D721Med (cell line): ENCODE data around the gene FBLN2.

ENCODE experiments used
- DNase-seq: peaks from one replicate; pipeline ENCODE4 v3.0.0; 2011; ENCODE audit warnings: low spot score; ENCODE audit not compliant: insufficient read length
- FAIRE-seq: peaks from 2 replicates; lab custom pipeline; 2011; peaks lifted over from hg19 to GRCh38; lab: Jason Lieb, UNC
- TF ChIP-seq, protein P1 (sequence below): IDR thresholded peaks from 2 replicates; pipeline ENCODE4 v1.5.1; 2012; ENCODE audit warnings: mild to moderate bottlenecking, control low read depth; ENCODE audit not compliant: insufficient read depth; ENCODE audit errors: missing control alignments

Gene FBLN2

DNA sequence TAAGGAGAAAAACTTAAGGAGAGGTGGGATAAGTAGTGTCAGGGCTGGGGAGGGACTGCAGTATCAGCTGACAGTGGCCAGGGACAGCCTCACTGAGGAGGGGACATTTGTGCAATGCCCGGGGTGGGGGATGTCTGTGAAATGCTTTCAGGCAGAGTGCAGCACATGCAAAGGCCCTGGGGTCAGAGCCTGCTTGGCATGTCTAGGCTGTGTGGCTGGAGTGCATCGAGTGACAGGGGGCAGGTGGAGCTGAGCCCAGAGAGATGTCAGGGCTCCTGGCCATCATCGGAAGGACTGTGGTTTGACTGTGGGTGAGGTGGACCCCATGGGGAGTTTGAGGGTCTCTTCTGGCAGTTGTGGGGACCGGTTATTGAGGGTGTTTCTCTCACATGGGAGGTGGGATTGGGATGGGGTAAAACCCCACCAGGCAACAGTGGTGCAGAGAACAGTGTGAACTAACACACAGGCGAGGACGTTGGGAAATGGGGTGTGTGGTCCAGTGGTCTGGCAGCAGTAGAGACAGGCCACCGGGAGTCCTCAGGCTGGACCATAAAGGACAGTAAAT lies 61.2 kb downstream of the FBLN2 start:
- FAIRE-seq (no peak), DNase-seq (no peak)
- TF ChIP-seq, protein P1, sequence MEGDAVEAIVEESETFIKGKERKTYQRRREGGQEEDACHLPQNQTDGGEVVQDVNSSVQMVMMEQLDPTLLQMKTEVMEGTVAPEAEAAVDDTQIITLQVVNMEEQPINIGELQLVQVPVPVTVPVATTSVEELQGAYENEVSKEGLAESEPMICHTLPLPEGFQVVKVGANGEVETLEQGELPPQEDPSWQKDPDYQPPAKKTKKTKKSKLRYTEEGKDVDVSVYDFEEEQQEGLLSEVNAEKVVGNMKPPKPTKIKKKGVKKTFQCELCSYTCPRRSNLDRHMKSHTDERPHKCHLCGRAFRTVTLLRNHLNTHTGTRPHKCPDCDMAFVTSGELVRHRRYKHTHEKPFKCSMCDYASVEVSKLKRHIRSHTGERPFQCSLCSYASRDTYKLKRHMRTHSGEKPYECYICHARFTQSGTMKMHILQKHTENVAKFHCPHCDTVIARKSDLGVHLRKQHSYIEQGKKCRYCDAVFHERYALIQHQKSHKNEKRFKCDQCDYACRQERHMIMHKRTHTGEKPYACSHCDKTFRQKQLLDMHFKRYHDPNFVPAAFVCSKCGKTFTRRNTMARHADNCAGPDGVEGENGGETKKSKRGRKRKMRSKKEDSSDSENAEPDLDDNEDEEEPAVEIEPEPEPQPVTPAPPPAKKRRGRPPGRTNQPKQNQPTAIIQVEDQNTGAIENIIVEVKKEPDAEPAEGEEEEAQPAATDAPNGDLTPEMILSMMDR, result no peak

DNA sequence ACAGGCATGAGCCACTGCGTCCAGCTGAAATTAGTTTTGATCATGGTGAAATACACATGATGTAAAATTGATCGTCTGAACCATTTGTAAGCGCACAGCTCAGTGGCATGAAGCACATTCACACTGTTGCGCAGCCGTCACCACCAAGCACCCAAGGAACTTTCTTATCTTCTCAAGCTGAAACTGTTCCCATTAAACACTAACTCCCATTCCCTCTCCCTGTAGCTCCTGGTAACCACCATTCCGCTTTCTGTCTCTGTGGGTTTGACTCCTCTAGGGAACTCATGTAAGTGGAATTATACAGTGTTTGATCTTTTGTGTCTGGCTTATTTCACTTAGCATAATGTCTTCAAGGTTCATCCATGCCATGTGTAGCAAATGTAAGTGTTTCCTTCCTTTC lies 62.3 kb downstream of the FBLN2 start:
- no peak for FAIRE-seq
- DNase-seq, result no peak
- TF ChIP-seq, protein P1, result no peak

DNA sequence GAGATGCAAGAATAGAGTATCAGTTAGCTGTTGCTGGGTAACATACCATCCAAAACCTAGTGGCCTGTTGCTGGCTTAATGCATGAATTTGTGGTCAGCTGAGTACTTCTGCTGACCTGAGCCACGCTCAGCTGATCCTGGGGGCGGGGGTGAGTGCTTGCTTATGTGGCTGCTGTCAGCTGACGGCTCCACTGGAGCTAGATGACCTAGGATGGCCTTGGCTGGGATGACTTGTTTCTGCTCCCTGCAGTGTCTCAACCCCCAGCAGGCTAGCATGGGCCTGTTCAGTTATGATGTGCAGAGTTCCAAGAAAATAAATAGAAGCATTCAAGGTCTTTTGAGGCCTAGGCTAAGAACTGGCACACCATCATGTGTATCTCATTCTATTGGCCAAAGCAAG lies 63.9 kb downstream of the FBLN2 start:
- no peak for DNase-seq
- TF ChIP-seq, protein P1, result no peak
- no peak for FAIRE-seq

DNA sequence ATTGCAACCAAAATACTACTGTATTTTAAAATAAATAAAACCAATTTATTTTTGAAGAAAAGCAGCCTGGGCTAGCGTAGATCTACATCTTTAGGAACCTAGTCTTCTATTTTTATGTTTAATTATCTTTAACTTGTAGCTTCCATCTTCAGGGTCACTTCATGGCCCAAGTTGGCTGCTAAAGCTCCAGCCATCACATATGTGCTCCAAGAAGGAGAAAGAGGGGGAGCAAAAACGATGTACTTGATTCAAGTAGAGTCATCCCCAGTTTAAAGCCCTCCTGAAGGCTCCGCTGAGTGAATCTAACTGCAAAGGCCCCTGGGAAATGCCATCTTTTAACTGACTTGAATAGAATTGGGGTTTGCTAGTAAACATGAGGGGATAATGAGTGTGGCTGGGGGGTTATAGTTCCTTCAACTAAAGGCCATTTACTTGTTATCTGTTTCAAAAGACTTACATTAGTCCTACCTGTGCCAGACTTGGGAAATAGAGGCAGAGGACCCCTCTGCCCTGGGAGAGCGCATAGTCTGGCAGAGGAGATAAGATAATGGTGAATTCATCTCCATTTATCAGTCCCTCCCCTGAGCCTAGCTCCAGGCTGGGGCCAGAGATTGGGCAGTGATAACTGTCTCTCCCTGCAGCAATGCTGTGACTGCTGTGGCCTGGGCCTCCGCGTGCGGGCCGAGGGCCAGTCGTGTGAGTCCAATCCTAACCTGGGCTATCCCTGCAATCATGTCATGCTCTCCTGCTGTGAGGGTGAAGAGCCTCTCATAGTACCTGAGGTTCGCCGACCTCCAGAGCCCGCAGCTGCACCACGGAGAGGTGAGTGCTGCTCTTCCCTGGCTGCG lies 64.6 kb downstream of the FBLN2 start:
- TF ChIP-seq, protein P1, result no peak
- DNase-seq, result no peak
- no peak for FAIRE-seq

DNA sequence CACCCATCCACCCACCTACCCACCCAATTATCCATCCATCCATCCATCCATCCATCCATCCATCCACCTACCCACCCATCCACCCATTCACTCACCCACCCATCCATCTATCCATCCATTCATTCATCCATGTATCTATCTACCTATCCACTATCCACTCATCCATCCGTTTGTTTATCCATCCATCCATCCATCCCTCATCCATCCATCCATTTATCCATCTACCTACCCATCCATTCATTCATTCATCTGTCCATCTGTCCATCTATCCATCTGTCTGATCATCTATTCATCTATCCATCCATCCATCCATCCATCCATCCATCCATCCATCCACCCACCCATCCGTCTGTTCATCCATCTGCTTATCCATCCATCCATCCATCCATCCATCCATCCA lies 65.7 kb downstream of the FBLN2 start:
- DNase-seq (no peak), FAIRE-seq (no peak)
- TF ChIP-seq, protein P1, result no peak

DNA sequence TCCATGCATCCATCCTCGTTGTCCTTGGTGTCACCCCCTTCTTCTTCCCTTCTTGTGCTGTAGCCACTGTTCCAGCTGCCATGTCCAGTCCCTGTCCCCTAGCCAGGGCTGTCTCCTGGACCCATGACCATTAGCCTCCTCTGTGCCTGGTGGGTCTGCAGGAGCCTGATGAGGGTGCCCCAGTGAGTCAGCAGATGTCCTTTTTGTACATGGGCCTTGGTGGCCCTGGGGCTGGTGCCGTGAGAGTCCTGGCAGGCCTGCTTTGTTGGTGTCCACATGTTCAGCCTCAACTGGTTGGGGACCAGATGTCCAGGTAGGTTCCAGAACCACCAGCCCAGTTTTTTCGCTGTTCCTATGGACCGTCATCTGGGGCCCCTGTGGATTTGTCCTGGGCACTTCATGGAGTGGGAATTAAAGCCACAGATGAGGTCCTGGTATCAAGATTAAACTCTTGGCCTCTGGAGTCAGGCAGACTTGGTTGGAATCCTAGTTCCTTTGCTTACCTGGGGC lies 66.1 kb downstream of the FBLN2 start:
- no peak for FAIRE-seq
- DNase-seq, result no peak
- TF ChIP-seq, protein P1, result no peak

DNA sequence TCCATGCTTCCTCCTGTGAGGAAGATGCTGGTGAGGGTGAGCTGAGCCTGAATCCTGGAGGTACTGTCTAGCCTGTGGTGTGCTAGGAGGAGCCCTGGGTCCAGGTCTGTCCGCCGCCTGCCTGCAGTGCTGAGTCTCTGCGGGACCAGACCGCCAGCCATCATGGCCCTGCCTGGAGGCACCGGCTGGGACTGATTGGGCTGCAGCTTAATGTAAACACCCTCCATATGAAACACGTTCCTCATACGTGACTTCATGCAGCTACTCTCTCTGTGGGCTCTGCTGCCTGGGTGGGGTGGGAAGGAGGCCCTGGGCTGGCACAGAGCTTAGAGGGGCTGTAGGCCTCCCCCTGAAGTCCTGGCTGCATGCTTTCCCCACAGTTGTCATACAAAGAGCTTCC lies 67.4 kb downstream of the FBLN2 start:
- no peak for DNase-seq
- no peak for FAIRE-seq
- TF ChIP-seq, protein P1, result no peak
